Measurements from ENCODE around the gene HNRNPC.

The HNRNPC gene

GRCh38 chr14:21210023-21210422 is 59.2 kb downstream of the HNRNPC start:
- DNase-seq (ENCODE audit: low read depth): no peak

DNA sequence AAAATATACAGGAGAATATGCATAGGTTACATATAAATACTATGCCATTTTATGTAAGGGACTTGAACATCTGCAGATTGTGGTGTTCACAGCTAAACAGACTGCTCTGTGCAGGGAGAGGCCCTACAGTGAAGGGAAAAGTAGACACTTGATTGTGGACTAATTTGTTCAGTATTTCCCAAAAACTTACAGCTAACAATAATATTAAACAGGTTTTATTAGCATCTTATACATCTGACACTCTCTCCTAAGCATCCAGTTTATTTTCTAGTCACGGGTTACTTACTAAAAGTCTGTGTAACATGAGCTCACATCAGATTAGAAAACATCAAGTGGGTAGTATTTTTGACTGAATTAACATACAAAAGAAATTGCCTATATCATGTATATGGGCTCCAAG is 60.1 kb downstream of the HNRNPC start:
- DNase-seq (ENCODE audit: low read depth): no peak

DNA sequence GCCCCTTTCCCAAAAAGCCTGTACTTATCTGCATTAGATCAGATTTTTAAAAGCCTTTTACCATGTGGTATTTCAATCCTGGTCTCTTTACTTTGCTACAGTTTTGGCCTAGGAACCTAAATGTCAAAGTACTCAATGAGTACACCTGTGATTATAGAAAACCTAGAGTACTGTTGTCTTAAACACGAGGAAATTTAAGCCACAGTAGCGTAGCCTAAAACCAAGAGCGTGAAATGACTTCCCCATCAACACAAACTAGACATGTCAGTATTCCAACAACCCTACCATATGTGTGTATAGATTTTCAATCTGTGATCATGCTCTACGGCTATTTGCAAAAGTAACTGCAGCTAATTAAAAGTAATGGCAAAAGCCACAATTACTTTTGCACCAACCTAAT is 60.7 kb downstream of the HNRNPC start:
- no peak for DNase-seq (ENCODE audit: low read depth)

DNA sequence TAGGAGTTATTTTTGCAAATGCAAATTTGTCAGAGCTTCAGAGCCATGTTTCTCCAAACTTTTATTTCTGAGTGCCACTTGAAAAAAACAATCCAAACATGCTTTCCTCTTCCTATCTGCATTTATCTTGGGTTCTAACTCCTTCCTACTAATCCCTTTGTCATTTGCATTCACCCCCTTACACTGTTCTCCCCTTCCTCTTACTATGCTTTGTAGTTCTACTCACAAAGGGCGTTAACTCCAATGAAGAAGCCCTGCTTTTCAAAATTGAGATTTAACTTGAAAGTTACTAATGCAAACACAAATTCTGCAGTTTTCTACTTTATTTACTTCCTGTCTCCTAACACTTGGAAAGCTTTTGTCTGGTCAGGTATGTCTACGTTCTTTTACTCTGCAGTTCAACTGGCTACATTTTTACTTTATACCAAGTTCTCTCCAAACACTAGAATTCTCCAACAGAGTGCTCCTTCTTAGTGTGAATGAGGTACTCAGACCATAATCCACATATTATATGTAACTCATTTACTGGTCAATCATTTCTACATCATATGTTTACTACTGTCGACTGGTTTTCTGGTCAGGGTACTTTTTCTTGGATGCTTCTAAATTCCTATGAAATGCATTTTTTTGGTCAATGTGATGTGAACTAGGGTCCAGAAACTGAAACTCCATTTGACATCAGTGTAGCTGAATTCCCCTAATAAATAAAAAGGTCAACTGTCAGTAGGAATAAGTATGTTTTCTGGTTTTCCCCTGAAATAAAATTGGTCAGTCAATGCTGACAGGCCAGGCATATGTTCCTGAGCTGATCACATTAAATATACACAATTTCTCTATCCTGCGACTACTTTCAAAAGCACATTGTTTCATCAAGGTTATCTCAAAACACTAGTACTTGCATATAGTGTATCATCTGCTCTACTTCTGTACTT is 62.2 kb downstream of the HNRNPC start:
- no peak for DNase-seq (ENCODE audit: low read depth)

DNA sequence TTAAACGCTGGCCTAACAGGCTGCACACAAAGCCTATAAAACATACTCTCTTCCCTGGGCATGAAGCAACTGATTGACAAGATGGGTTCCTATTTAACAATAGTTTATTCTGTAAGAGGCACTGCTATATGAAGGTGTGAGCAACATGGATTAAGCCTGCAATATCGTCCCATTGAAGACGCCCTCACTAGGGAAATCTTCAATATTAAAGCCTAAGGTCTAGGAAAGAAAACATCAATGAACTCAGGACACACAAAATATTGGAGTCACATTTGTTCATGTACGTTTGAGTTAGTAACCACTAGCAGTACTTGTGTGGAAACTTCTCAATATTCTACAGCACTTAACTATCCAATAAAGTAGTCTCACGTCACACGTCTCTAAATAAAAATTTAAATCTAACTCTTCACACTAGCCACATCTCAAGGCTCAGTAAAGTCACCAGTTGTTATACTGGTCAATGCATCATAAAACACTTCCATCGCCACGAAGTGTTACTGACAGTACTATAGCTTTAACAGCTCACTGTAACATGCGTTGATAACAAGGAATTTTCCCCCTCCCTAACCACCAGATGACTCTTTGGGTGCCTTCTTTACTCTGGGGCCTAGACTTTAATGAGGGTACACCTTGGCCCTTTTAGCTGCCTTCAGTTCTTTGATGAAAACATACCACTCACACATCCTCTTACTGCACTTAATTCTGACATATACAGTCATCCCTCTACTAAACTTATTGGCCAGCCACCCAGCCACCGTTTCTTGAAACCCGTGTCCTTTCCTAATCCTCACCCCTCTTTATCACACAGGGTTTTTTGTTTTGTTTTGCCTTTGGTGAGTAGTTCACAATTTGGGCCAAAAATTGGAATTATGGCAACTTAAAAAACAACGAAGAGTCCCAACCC is 63.3 kb downstream of the HNRNPC start:
- no peak for DNase-seq (ENCODE audit: low read depth)

DNA sequence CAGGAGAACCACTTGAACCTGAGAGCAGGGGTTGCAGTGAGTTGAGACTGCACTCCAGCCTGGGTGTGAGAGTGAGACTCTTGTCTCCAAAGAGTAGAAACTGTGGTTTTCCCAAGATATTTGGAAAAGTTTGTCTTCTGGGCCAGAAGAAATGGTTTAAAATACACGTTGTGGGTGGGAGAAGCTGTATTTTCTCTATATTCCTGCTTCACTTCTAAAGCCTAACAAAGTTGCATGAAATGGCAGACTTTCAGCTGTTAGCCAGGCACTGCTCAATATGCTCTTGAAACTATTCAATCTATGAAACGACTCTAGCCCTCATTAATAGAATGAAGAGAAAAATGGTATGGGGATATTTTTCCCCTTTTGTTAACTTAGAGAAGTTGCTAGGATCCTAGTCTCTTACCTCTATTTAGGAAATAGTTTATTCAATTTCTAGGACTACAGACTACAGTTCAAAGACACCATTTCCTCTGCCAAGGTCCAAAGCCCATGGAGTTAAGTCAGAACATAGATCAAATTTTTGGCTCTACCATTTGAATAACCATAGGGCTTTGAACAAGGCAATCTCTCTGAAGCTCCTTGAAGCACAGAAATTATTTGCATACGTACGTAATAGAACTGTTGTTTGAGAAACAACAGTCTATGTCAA is 64.1 kb downstream of the HNRNPC start:
- DNase-seq (ENCODE audit: low read depth): no peak

- no peak for DNase-seq (ENCODE audit: low read depth)
These were observed 64.8 kb downstream of the HNRNPC start for GRCh38 chr14:21204167-21205025.

DNA sequence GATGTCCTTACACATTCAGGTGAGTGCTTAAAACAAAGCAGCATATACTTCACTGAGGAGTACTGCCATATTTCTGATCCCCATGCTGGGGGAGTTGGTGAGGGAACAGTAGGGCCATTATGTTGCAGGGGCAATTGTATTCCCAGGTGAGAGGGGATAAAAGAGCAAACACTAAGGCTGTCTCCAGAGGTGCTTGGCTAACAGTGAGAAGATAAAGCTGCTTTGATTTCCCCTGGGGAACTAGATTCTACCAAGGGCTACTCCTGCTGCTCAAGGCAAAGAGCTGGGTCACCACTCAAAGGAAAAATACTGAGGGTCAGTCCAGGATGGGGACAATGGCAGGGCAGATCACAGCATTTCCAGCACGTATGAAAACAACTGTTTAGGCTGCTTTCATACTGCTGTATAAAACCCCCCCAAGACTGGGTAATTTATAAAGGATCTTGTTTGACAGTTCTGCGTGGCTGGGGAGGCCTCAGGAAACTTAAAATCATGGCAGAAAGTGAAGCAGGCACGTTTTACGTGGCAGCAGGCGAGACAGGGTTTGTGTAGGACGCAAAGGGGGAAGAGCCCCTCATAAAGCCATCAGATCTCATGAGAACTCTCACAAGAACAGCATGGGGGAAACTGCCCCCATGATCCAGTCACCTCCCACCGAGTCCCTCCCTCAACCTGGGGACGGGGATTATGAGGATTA is 65.6 kb downstream of the HNRNPC start:
- no peak for DNase-seq (ENCODE audit: low read depth)

GRCh38 chr14:21202463-21203358 is 66.5 kb downstream of the HNRNPC start:
- no peak for DNase-seq (ENCODE audit: low read depth)

GRCh38 chr14:21201732-21202462 is 67.3 kb downstream of the HNRNPC start:
- DNase-seq (ENCODE audit: low read depth): no peak

DNA sequence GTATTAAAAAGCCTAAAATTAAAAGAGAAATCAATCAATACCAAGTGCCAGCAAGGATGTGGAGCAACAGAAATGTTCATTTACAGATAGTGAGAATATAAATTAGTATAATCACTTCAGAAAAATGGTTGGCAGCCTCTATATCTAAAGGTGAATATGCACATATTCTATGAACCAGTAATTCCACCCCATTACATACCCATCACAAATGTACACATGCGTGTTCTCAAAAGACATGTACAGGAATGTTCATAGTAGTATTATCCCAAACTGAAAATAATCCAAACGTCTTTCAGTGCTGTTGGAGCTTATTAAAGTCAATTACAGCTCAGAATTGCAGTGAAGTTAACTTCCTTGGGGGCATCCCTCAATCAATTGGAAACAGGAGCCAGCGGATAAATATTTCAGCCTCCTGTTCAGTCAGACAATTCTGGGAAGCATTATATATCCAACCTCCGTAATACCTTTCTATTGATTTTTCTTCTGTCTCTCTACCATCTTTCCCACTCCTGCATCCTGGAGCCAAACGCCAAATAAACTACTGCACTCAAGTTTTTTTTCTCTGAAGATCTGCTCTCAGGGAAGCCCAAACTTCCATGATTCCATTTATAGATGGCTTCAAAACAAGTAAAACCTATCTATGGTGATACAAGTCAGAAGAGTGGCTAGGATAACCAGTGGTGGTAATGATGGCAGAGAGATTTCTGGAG is 68.3 kb downstream of the HNRNPC start:
- DNase-seq (ENCODE audit: low read depth): no peak

- DNase-seq (ENCODE audit: low read depth): no peak
These were observed 69.4 kb downstream of the HNRNPC start for GRCh38 chr14:21199611-21200560.

DNA sequence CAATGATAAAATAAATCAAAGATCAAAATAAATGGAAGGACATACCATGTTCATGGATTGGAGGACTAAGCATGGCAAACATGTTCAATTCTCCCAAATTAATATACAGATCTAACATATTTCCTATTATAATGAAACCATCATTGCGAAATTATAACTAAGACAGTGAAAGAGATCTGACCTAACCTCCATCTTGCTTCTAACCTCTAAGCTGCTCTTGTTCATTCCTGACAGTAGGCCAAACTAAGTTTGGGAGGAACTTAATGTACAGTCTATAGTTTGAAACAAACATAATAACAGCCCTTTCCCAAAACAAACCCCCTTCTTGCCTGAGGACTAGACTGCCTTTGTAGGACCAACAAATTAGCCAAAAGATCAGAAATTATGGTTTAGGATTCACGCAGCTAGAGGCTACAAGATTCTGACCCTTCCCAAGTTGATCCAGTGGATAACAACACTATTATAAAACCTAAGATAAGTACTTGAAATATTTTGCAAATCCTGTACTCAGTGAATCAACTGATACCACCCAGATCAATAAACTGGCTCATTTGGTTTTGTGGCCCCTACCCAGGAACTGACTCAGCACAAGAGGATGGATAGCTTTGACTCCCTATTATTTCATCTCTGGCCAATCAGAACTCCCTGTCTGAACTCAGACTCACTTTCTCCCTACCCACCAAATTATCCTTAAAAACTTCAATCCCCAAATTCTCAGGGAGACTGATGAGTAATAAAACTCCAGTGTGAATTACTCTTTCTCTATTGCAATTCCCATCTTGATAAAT is 71.6 kb downstream of the HNRNPC start:
- no peak for DNase-seq (ENCODE audit: low read depth)

- no peak for DNase-seq (ENCODE audit: low read depth)
These were observed 74.6 kb downstream of the HNRNPC start for GRCh38 chr14:21194597-21194996.

DNA sequence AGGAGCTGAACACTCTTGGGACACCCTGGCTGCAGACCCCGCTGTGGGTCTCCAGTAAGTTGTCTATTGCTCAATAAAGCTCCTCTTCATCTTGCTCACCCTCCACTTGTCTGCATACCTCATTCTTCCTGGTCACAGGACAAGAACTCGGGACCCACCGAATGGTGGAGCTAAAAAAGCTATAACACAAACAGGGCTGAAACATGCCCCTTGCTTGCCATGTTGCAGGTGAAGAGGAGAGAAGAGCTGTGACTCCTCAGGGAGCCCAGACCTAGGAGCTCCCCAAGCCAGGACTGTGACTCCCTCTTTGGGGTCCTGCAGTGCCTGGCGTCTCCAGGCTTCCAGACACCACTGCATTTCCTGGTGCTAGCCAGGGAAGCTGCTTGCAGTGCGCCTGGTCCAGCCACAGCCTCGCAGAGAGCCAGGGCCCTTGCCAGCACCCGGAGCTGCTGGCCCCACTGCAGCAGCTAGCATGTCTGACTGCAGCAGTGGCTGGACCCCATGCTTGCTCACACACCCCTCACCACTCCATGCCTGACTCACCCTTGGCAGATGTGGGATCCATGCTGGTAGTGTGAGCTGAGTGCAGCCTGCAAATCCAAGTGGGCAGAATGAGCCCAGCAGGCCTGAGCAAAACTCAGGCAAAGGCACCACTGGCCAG is 76.2 kb downstream of the HNRNPC start:
- DNase-seq (ENCODE audit: low read depth): no peak

DNA sequence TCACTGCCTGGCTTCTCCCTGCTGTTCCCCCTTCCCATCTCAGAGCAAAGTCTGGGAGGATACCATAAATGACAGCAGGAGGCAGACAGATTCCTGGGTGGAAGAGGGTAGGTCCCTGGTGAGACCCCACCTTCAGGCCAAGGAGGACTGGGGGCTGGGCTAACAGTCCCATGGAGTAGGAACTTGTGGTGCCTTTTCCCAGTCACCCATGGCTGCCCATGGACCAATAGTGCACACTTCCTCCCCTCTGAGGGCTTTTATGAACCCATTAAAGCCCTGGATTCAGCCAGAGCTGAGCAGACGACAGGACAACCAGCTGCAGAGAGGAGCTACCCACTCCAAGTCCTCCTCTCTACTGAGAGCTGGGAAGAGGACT is 76.8 kb downstream of the HNRNPC start:
- no peak for DNase-seq (ENCODE audit: low read depth)

All from stimulated activated CD8-positive, alpha-beta memory T cell treated with anti-CD3 and anti-CD28 coated beads, Interleukin-4, amount 100 ng/mL, for 24 hours (primary cell).